ENCODE measurements around the gene PRDX1. TPM values are rescaled to one million over a fixed set of nuclear protein-coding genes. Genes with fewer than 3 reads are reported as not detected.

Gene PRDX1
- total RNA-seq, result 100 to 1,000 TPM; 127 to 332 (median 250) TPM
- 100 to 1,000 TPM; 291 to 461 TPM for polyA plus RNA-seq
- long read RNA-seq, donor 1, transcript PRDX1-202 (6 exons, 1,021 nt), result major isoform, 216 of 224 reads
- long read RNA-seq, donor 1, partial matches to known transcripts, result 3 of 224 reads
- long read RNA-seq, donor 1, other reads (novel, unspliced or antisense), result 3 of 224 reads
- long read RNA-seq, donor 2, transcript PRDX1-202 (6 exons, 1,021 nt), result major isoform, 357 of 459 reads
- long read RNA-seq, donor 2, transcript PRDX1-201 (6 exons, 1,234 nt), result minor isoform, 5 of 459 reads
- long read RNA-seq, donor 2, partial matches to known transcripts, result 87 of 459 reads
- long read RNA-seq, donor 2, other reads (novel, unspliced or antisense), result 10 of 459 reads
- long read RNA-seq, donor 3, transcript PRDX1-202 (6 exons, 1,021 nt), result major isoform, 126 of 140 reads
- long read RNA-seq, donor 3, partial matches to known transcripts, result 2 of 140 reads
- long read RNA-seq, donor 3, other reads (novel, unspliced or antisense), result 12 of 140 reads

- Histone ChIP-seq H3K4me1 (ENCODE audit: insufficient read depth) (peaks cover 12% of the 10 kb centered on the region), H3K27me3 (no peaks in the 10 kb centered on the region), H3K4me3 (peak within 1 kb of the TSS; percentile 69), H3K27ac (peak within 1 kb of the TSS; percentile 75 to 93), H3K36me3 (no peaks in the 10 kb centered on the region), H3K9me3 (no peaks in the 10 kb centered on the region)
- WGBS, 3 donors, result 0% methylated on average over 40 to 72 of the region's 72 CpGs
- intact Hi-C loops (cut with DNase I), result loop anchor here in 1 of 4 donors (5.0 kb wide), 1 partner anchor 46 kb away; no protein-coding TSS in a partner anchor
- DNase-seq, result peak; percentile 97 to 99 (median 98)
- TF ChIP-seq EP300 (IDR thresholded peaks at IDR 0.05), result no peak
- peak in 2 of 3 donors; percentile 8 to 43 for TF ChIP-seq CTCF (IDR thresholded peaks at IDR 0.05)
- TF ChIP-seq POLR2A (IDR thresholded peaks at IDR 0.05), result peak; percentile 99
Measured at GRCh38 chr1:45521413-45522323, at the start of gene PRDX1. Gene PRDX1 (minus strand): TSS chr1:45521884. CDS start chr1:45519043, 2,841 bp downstream.

GRCh38 chr1:45570631-45571030 is 48.9 kb upstream of the PRDX1 start:
- Histone ChIP-seq H3K27ac (no peak overlapping the region), H3K36me3 (no peaks in the 10 kb centered on the region), H3K4me3 (no peak overlapping the region), H3K9me3 (no peaks in the 10 kb centered on the region), H3K27me3 (no peaks in the 10 kb centered on the region), H3K4me1 (ENCODE audit: insufficient read depth) (no peaks in the 10 kb centered on the region)
- DNase-seq, result no peak
- 83 to 87% (median 85%) methylated on average over 4 of the region's 4 CpGs for WGBS, 3 donors
- intact Hi-C loops (cut with DNase I), result no loop called here
- no peak for TF ChIP-seq POLR2A (IDR thresholded peaks at IDR 0.05)
- TF ChIP-seq CTCF (IDR thresholded peaks at IDR 0.05), result no peak
- TF ChIP-seq EP300 (IDR thresholded peaks at IDR 0.05), result no peak

DNA sequence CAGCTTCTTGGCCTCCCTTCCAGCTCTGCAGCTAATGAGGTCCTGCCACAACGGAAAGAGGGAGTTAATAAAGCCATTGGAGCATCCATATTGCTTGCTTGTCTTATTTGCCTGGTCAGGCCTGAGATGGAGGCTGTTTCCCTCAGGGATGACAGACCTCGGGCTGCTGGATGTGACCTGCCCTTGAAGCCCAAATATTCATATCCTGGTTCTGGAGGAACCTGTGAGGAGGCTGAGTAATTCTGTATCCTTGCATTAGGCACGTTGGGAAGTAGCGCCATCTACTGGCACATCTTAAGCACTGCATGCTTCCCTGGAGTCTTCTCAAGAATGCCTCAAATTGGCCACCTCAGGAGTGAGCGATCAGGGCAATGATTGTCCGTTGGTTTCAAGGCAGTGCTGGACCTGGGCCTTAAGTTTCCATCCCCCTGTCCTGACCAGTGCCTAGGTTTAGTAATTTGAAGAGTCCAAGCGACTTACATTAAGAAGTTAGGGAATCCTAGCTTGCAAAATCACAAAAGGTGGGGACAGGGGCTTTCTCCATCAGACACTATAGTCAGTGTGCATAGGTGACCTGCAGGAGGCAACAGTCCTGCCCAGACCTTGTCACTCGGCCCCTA is 48.4 kb upstream of the PRDX1 start:
- TF ChIP-seq EP300 (IDR thresholded peaks at IDR 0.05), result no peak
- TF ChIP-seq POLR2A (IDR thresholded peaks at IDR 0.05), result no peak
- TF ChIP-seq CTCF (IDR thresholded peaks at IDR 0.05), result peak; percentile 84 to 89 (median 86)
- Histone ChIP-seq H3K27me3 (no peaks in the 10 kb centered on the region), H3K4me1 (ENCODE audit: insufficient read depth) (no peaks in the 10 kb centered on the region), H3K4me3 (no peak overlapping the region), H3K36me3 (no peaks in the 10 kb centered on the region), H3K9me3 (no peaks in the 10 kb centered on the region), H3K27ac (no peak overlapping the region)
- intact Hi-C loops (cut with DNase I), result loop anchor here in 3 of 4 donors (5.0 to 10.0 kb wide), 5 partner anchors 48 to 555 kb away; partner anchors contain the start of genes CCDC163 (in 1 of the 3), HECTD3 (in 1 of the 3), MMACHC (in 1 of the 3) and PRDX1 (in 1 of the 3)
- 10 to 12% (median 11%) methylated on average over 8 of the region's 8 CpGs for WGBS, 3 donors
- DNase-seq, result peak; percentile 60 to 80 (median 70)
